AG04450 (cell line): ENCODE measurements around the gene COL26A1. TPM values are rescaled to one million over a fixed set of nuclear protein-coding genes. Genes with fewer than 3 reads are reported as not detected.

Source experiments
- CTCF ChIA-PET: fragments of 300-600, 350-600 bp; formaldehyde crosslinking; extraction: SDS; loops from one replicate; lab custom pipeline; 2022; ENCODE audit warnings: antibody characterized with exemption, inconsistent platforms; lab: Charles Lee
- POLR2A ChIA-PET: fragments of 350-600 bp; formaldehyde crosslinking; extraction: SDS; loops from one replicate; lab custom pipeline; 2021; ENCODE audit warnings: antibody characterized with exemption, inconsistent platforms; lab: Yijun Ruan, JAX
- DNase-seq: peaks from one replicate; pipeline ENCODE4 v3.0.0-alpha.2; 2011; ENCODE audit warnings: low read depth, low spot score
- H3K27ac ChIP-seq: one replicate; pipeline ENCODE4 v1.5.1; 2012; ENCODE audit warnings: low read depth, low read length, control low read depth
- H3K27me3 ChIP-seq: one replicate; pipeline ENCODE4 v1.6.0; 2012; ENCODE audit warnings: low read length; ENCODE audit not compliant: control insufficient read depth, insufficient read depth
- H3K4me3 ChIP-seq: 2 replicates; pipeline ENCODE4 v1.5.1; 2011; ENCODE audit warnings: mild to moderate bottlenecking, low read depth, low read length, control low read depth
- H3K9me3 ChIP-seq: 2 replicates; pipeline ENCODE4 v1.5.1; 2012; ENCODE audit warnings: low read length; ENCODE audit not compliant: control insufficient read depth, insufficient read depth
- CTCF ChIP-seq: IDR thresholded peaks from 2 replicates; pipeline ENCODE4 v1.5.1; 2011; ENCODE audit warnings: low read depth, low read length, control low read depth, inconsistent platforms
- polyA plus RNA-seq: library from polyadenylated mRNA; depleted of rRNA; stranded (reverse); fragments of >200 nt; gene quantifications from 2 replicates; pipeline ENCODE4 v1.2.3, GENCODE V29; 2011

The COL26A1 gene
- polyA plus RNA-seq, 1 experiment = 0.06 TPM

DNA sequence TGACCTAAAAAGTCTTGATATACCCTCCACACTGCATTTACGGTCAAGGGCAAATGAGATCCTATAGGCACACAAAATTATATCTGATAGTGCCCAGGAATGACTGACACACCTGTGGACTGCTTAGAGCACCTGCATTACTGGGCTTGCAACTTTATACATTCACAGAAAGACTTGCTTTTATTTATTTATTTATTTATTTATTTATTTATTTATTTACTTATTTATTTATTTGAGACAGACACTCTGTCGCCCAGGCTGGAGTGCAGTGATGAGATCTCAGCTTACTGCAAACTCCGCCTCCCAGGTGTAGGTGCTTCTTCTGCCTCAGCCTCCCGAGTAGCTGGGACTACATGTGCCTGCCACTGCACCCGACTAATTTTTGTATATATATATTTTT is 34.5 kb upstream of the COL26A1 start:
- POLR2A ChIA-PET = no interaction called here

GRCh38 chr7:101330011-101330484 is 32.6 kb upstream of the COL26A1 start:
- CTCF ChIA-PET = no interaction called here

More for the DNA sequence above, 34.5 kb upstream of the COL26A1 start:
- CTCF ChIA-PET = no interaction called here
- Histone ChIP-seq H3K4me3 (no peak overlapping the region), H3K27me3 (no peaks in the 10 kb centered on the region), H3K27ac (no peak overlapping the region), H3K9me3 (no peaks in the 10 kb centered on the region)
- no peak for DNase-seq
- TF ChIP-seq CTCF = no peak

GRCh38 chr7:101332026-101332425 is 30.6 kb upstream of the COL26A1 start:
- ChIA-PET POLR2A (no interaction called here), CTCF (interaction anchor here (1.0 kb wide), 1 partner anchor 10 kb away, joined by 4 read pairs; the partner anchor contains the start of gene IFT22)
- peaks cover 4% of the 10 kb centered on the region for H3K27me3 ChIP-seq
- H3K4me3 ChIP-seq = no peak overlapping the region
- no peak for DNase-seq
- no peaks in the 10 kb centered on the region for H3K9me3 ChIP-seq
- H3K27ac ChIP-seq = no peak overlapping the region
- no peak for TF ChIP-seq CTCF

More at GRCh38 chr7:101330011-101330484, 32.6 kb upstream of the COL26A1 start:
- H3K27ac ChIP-seq = no peak overlapping the region
- H3K4me3 ChIP-seq = no peak overlapping the region
- H3K9me3 ChIP-seq = no peaks in the 10 kb centered on the region
- DNase-seq = no peak
- H3K27me3 ChIP-seq = peaks cover 4% of the 10 kb centered on the region
- no peak for TF ChIP-seq CTCF
- POLR2A ChIA-PET = no interaction called here

DNA sequence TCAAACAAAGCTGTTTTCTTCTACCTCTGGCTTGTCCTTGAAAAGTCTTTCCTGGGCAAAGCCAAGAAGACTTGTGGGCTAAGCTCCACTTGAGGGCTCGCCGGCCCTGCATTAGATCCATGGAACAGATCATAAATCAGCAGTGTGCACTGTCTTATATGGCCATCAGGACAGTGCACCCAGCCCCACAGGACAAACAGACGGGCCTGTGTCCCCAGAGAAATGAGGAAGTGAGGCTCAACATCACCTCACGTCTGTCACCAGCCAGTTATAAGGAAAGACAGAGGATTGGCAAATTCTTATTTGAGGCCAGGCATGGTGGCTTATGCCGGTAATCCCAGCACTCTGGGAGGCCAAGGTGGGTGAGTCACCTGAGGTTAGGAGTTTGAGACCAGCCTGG is 28.8 kb upstream of the COL26A1 start:
- no peak for TF ChIP-seq CTCF
- Histone ChIP-seq H3K27ac (no peak overlapping the region), H3K9me3 (no peaks in the 10 kb centered on the region), H3K4me3 (no peak overlapping the region), H3K27me3 (peaks cover 4% of the 10 kb centered on the region)
- ChIA-PET POLR2A (no interaction called here), CTCF (no interaction called here)
- DNase-seq = no peak

GRCh38 chr7:101340379-101340778 is 22.3 kb upstream of the COL26A1 start:
- no peaks in the 10 kb centered on the region for H3K9me3 ChIP-seq
- CTCF ChIA-PET = no interaction called here
- no peak for TF ChIP-seq CTCF
- no peak overlapping the region for H3K27ac ChIP-seq
- peaks cover 8% of the 10 kb centered on the region for H3K27me3 ChIP-seq
- H3K4me3 ChIP-seq = no peak overlapping the region
- DNase-seq = no peak
- POLR2A ChIA-PET = interaction anchor here (0.6 kb wide), 1 partner anchor 66 kb away, joined by 3 read pairs; no protein-coding TSS in a partner anchor
